OCI-LY1 (cell line): Measurements from ENCODE around the gene HCST.

Experiments
- H2AFZ ChIP-seq: fragments of 200-600 bp; sonication (generic), shearing (Covaris generic); 2 replicates; pipeline ENCODE4 v1.6.0; 2014; ENCODE audit warnings: antibody characterized with exemption, mild to moderate bottlenecking, low read length
- H3F3A ChIP-seq: fragments of 200-600 bp; sonication (generic), shearing (Covaris generic); 2 replicates; pipeline ENCODE4 v1.6.0; 2014; ENCODE audit warnings: mild to moderate bottlenecking, antibody characterized with exemption, low read length, moderate library complexity; ENCODE audit not compliant: insufficient read depth
- H3K27ac ChIP-seq: fragments of 200-600 bp; sonication (generic); 2 replicates; pipeline ENCODE4 v1.5.1; 2014; ENCODE audit warnings: low read length, mixed run types, mild to moderate bottlenecking, low read depth; ENCODE audit not compliant: poor library complexity, severe bottlenecking
- H3K27me3 ChIP-seq: fragments of 200-600 bp; sonication (generic); 2 replicates; pipeline ENCODE4 v1.6.0; 2014; ENCODE audit warnings: antibody characterized with exemption, mild to moderate bottlenecking, low read length, moderate library complexity; ENCODE audit not compliant: insufficient read depth
- H3K36me3 ChIP-seq: fragments of 200-600 bp; sonication (generic); 2 replicates; pipeline ENCODE4 v1.6.1; 2014; ENCODE audit warnings: mild to moderate bottlenecking, antibody characterized with exemption, low read length, moderate library complexity, mixed read lengths; ENCODE audit not compliant: insufficient read depth
- H3K4me1 ChIP-seq: fragments of 200-600 bp; sonication (generic); 2 replicates; pipeline ENCODE4 v1.5.1; 2014; ENCODE audit warnings: mild to moderate bottlenecking, low read length, moderate library complexity; ENCODE audit not compliant: insufficient read depth, severe bottlenecking
- H3K4me2 ChIP-seq: fragments of 200-600 bp; sonication (generic), shearing (Covaris generic); 2 replicates; pipeline ENCODE4 v1.6.1; 2014; ENCODE audit warnings: low read length
- H3K4me3 ChIP-seq: fragments of 200-600 bp; sonication (generic); 2 replicates; pipeline ENCODE4 v1.5.1; 2014; ENCODE audit warnings: low read length, low read depth, mild to moderate bottlenecking, mixed read lengths; ENCODE audit not compliant: poor library complexity, severe bottlenecking
- H3K79me2 ChIP-seq: fragments of 200-600 bp; shearing (Covaris generic); 2 replicates; pipeline ENCODE4 v1.6.1; 2016; ENCODE audit warnings: mixed run types, low read length, mixed read lengths; ENCODE audit not compliant: insufficient read depth
- H3K9ac ChIP-seq: fragments of 200-600 bp; sonication (generic), shearing (Covaris generic); 2 replicates; pipeline ENCODE4 v1.6.1; 2014; ENCODE audit warnings: mild to moderate bottlenecking, low read length, mixed read lengths
- H3K9me2 ChIP-seq: fragments of 200-600 bp; sonication (generic), shearing (Covaris generic); 2 replicates; pipeline ENCODE4 v1.6.1; 2014; ENCODE audit warnings: low read depth, mild to moderate bottlenecking, low read length, mixed read lengths
- H3K9me3 ChIP-seq: fragments of 200-600 bp; shearing (Covaris generic); 2 replicates; pipeline ENCODE4 v1.6.1; 2014; ENCODE audit warnings: low read length, mixed read lengths
- H4K20me1 ChIP-seq: fragments of 200-600 bp; sonication (generic), shearing (Covaris generic); 2 replicates; pipeline ENCODE4 v1.6.0; 2016; ENCODE audit warnings: mild to moderate bottlenecking, low read length; ENCODE audit not compliant: insufficient read depth
- EZH2 ChIP-seq: fragments of 200-600 bp; sonication (generic), shearing (Covaris generic); IDR thresholded peaks from 2 replicates; pipeline ENCODE4 v1.8.0; 2017; ENCODE audit warnings: borderline replicate concordance, mixed run types, mild to moderate bottlenecking, antibody characterized with exemption, low read length, moderate library complexity, mixed read lengths
- TF ChIP-seq, protein P1 (sequence below): fragments of 200-600 bp; sonication (generic), shearing (Covaris generic); IDR thresholded peaks from 2 replicates; pipeline ENCODE4 v1.5.1; 2017; ENCODE audit warnings: mild to moderate bottlenecking, antibody characterized with exemption, low read length, moderate library complexity, mixed read lengths

Gene HCST

DNA sequence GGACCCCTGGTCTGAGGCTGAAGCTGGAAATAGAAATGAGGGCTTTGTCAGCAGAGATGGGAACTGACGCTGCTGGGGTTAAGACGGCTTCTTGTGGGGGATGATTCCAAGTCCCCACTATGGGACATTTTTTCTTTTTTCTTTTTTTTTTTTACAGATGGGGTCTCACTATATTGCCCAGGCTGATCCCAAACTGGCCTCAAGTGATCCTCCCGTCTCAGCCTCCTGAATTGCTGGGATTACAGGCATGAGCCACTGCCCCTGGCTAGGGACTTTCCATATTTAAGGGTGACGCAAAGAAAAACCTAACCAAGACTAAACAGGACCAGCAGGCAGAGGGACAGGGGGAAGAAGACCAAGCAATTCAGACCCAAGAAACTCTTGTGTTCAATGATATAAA is 43.9 kb downstream of the HCST start:
- Histone ChIP-seq H3K9me3 (no peaks in the 10 kb centered on the region), H2AFZ (no peak overlapping the region), H3K4me1 (no peaks in the 10 kb centered on the region), H3K4me3 (no peak overlapping the region), H3K4me2 (no peak overlapping the region), H3K27ac (no peak overlapping the region), H4K20me1 (no peaks in the 10 kb centered on the region), H3F3A (no peaks in the 10 kb centered on the region), H3K36me3 (no peaks in the 10 kb centered on the region), H3K9ac (no peak overlapping the region), H3K27me3 (no peaks in the 10 kb centered on the region), H3K79me2 (no peaks in the 10 kb centered on the region), H3K9me2 (no peaks in the 10 kb centered on the region)
- TF ChIP-seq, protein P1, sequence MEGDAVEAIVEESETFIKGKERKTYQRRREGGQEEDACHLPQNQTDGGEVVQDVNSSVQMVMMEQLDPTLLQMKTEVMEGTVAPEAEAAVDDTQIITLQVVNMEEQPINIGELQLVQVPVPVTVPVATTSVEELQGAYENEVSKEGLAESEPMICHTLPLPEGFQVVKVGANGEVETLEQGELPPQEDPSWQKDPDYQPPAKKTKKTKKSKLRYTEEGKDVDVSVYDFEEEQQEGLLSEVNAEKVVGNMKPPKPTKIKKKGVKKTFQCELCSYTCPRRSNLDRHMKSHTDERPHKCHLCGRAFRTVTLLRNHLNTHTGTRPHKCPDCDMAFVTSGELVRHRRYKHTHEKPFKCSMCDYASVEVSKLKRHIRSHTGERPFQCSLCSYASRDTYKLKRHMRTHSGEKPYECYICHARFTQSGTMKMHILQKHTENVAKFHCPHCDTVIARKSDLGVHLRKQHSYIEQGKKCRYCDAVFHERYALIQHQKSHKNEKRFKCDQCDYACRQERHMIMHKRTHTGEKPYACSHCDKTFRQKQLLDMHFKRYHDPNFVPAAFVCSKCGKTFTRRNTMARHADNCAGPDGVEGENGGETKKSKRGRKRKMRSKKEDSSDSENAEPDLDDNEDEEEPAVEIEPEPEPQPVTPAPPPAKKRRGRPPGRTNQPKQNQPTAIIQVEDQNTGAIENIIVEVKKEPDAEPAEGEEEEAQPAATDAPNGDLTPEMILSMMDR = no peak
- TF ChIP-seq EZH2 = no peak

DNA sequence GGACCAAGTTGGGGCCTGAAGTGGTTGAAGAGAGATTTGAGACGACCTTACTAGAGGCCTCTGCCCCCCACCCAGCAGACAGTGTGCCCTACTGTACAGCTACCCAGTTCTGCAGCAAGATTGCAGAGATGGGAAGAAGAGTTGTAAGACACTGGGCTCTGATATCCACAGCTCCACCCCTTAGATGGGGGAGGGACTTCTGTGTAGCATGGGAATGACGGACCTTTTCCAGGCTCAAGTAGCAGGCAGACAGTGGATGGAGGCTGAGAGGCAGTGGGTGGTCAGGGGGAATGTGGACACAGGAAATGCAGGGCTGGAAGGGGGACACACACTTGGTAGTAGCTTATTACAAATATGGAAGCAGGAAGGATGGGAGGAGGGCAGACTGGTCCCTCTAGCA is 46.8 kb downstream of the HCST start:
- Histone ChIP-seq H3K4me1 (no peaks in the 10 kb centered on the region), H3K79me2 (no peaks in the 10 kb centered on the region), H4K20me1 (no peaks in the 10 kb centered on the region), H3K9me2 (no peaks in the 10 kb centered on the region), H3K27me3 (no peaks in the 10 kb centered on the region), H3K9me3 (no peaks in the 10 kb centered on the region), H3K36me3 (no peaks in the 10 kb centered on the region), H3K4me2 (no peak overlapping the region), H3K4me3 (no peak overlapping the region), H3F3A (no peaks in the 10 kb centered on the region), H3K27ac (no peak overlapping the region), H2AFZ (no peak overlapping the region), H3K9ac (no peak overlapping the region)
- no peak for TF ChIP-seq EZH2
- TF ChIP-seq, protein P1 = no peak
